ENCODE measurements around the gene ZAR1. TPM values are rescaled to one million over a fixed set of nuclear protein-coding genes. Genes with fewer than 3 reads are reported as not detected.

The ZAR1 gene
- total and polyA plus RNA-seq, 9 of the 15 experiments (the other 6 are each of a cell fraction or from before 2014, with no cell fraction given), result 0.07 to 0.84 (median 0.28) TPM; not detected in 1

- TF ChIP-seq PBX2 (CRISPR knock-in tag; IDR thresholded peaks at IDR 0.05; ENCODE audit: low read depth) (no peak), PBX2 (tag; conservative IDR thresholded peaks at IDR 0.05; ENCODE audit: low read depth) (0 out of 2 replicates have a peak, but pooled peaks have one; percentile 26), ZBTB9 (CRISPR knock-in tag; IDR thresholded peaks at IDR 0.05) (no peak), GABPA (tag; conservative IDR thresholded peaks at IDR 0.05; ENCODE audit: low read depth) (no peak), PTRF (tag; IDR thresholded peaks at IDR 0.05) (no peak), CEBPG (CRISPR knock-in tag; IDR thresholded peaks at IDR 0.05) (no peak), CEBPG (tag; conservative IDR thresholded peaks at IDR 0.05 in 1 of 2, IDR thresholded peaks at IDR 0.05 in 1 of 2) (no peak), NEUROD1 (IDR thresholded peaks at IDR 0.05; ENCODE audit: borderline replicate concordance, low read depth, low read length, partially characterized antibody) (no peak), BRF1 (IDR thresholded peaks at IDR 0.05; ENCODE audit: borderline replicate concordance, extremely low read depth, insufficient read length) (no peak), NFIC (IDR thresholded peaks at IDR 0.05) (peak; percentile 16; the same call in 1 of the 2 replicates), LARP7 (IDR thresholded peaks at IDR 0.05) (no peak), ZC3H8 (IDR thresholded peaks at IDR 0.05) (no peak)
- in situ Hi-C loops (cut with MboI) (no loop called here), intact Hi-C loops (cut with micrococcal nuclease) (no loop called here)
- Histone ChIP-seq H3K9me1 (ENCODE audit: control insufficient read depth, insufficient read depth, low read length) (no peaks in the 10 kb centered on the region), H3K9ac (ENCODE audit: insufficient read depth in 1 of 2, low read depth in 2 of 2, low read length in 2 of 2) (no peak overlapping the region), H3K79me2 (ENCODE audit: control insufficient read depth, insufficient read depth, low read length) (no peaks in the 10 kb centered on the region), H3K27ac (ENCODE audit: extremely low read depth, low read depth, low read length) (no peak overlapping the region), H3K9me3 (replicated peaks; ENCODE audit: control insufficient read depth, insufficient read depth, low read depth, low read length) (no peaks in the 10 kb centered on the region), H3K4me2 (ENCODE audit: insufficient read depth, low read length) (no peak overlapping the region), H3K4me1 (replicated peaks in 1 of 2; ENCODE audit: control insufficient read depth in 2 of 2, insufficient read depth in 2 of 2, low read length in 2 of 2) (no peaks in the 10 kb centered on the region), H3K36me3 (ENCODE audit: control insufficient read depth, insufficient read depth, low read length) (no peaks in the 10 kb centered on the region), H4K20me1 (replicated peaks; ENCODE audit: control insufficient read depth, insufficient read depth, low read length) (no peaks in the 10 kb centered on the region), H2AFZ (ENCODE audit: low read depth, low read length) (no peak overlapping the region), H3K27me3 (ENCODE audit: control insufficient read depth in 2 of 2, insufficient read depth in 2 of 2, low read length in 2 of 2) (no peaks in the 10 kb centered on the region; a peak in 1 of 5 replicates), H3K4me3 (no peak overlapping the region)
- no peak for FAIRE-seq
- BruUV-seq (replicated peaks), result no TSS peak
- ATAC-seq, result no peak
- DNase-seq (ENCODE audit: extremely low read depth in 1 of 4, low spot score in 3 of 4), result no peak
- POLR2A ChIA-PET, result interaction anchor here (1.6 kb wide), 1 partner anchor 10 kb away, joined by 5 read pairs; no protein-coding TSS in a partner anchor
- CTCF ChIA-PET (ENCODE audit: low intra/inter-chr PET ratio), result no interaction called here
- WGBS (ENCODE audit: insufficient coverage, low coverage, missing lambda C conversion rate), result 11% methylated on average over 2 of the region's 5 CpGs
These were observed 22.2 kb upstream of the ZAR1 start for GRCh38 chr4:48467891-48468290.

Data from K562 (cell line).